HG03196 (cell line): Measurements from ENCODE around the gene GCAT.

Source experiments
- ATAC-seq: cut with Tn5 transposase; IDR thresholded peaks from one replicate; pipeline ENCODE4 v1.9.1; 2021; ENCODE audit not compliant: unreplicated experiment

GCAT gene

GRCh38 chr22:37842015-37842793 lies 34.5 kb downstream of the GCAT start:
- ATAC-seq, result no peak

GRCh38 chr22:37843741-37844089 lies 36.0 kb downstream of the GCAT start:
- ATAC-seq, result peak; percentile 47

GRCh38 chr22:37844904-37845329 lies 37.2 kb downstream of the GCAT start:
- ATAC-seq, result no peak

GRCh38 chr22:37846433-37846832 lies 38.7 kb downstream of the GCAT start:
- no peak for ATAC-seq

- no peak for ATAC-seq
These were observed 40.9 kb downstream of the GCAT start for GRCh38 chr22:37848587-37849088.

GRCh38 chr22:37849089-37849751 lies 41.5 kb downstream of the GCAT start, which contains the start of gene EIF3L:
Gene EIF3L, plus strand, starts transcription at chr22:37849419. Its CDS starts 31 bp downstream, at chr22:37849450.
- ATAC-seq, result peak; percentile 65

GRCh38 chr22:37850801-37851200 lies 43.1 kb downstream of the GCAT start:
- ATAC-seq, result no peak

GRCh38 chr22:37852418-37852817 lies 44.7 kb downstream of the GCAT start:
- no peak for ATAC-seq

GRCh38 chr22:37854946-37855345 lies 47.2 kb downstream of the GCAT start:
- ATAC-seq, result no peak

- no peak for ATAC-seq
These were observed 47.7 kb downstream of the GCAT start for GRCh38 chr22:37855462-37855861.

GRCh38 chr22:37860796-37861421 lies 53.2 kb downstream of the GCAT start:
- no peak for ATAC-seq

GRCh38 chr22:37862570-37863325 lies 55.0 kb downstream of the GCAT start:
- no peak for ATAC-seq

GRCh38 chr22:37865510-37865909 lies 57.8 kb downstream of the GCAT start:
- no peak for ATAC-seq
